Measurements from ENCODE around the gene DIAPH2. TPM values are rescaled to one million over a fixed set of nuclear protein-coding genes. Genes with fewer than 3 reads are reported as not detected.

The DIAPH2 gene
- total RNA-seq, 3 donors from 2014 or later, result 27.4 to 66.4 (median 30.8) TPM

GRCh38 chrX:97330151-97330550 lies 645.5 kb downstream of the DIAPH2 start:
- intact Hi-C loops (cut with DNase I; ENCODE audit: low total_unique reads), result no loop called here

GRCh38 chrX:97332963-97333362 lies 648.3 kb downstream of the DIAPH2 start:
- H3K9me3 ChIP-seq, result no peaks in the 10 kb centered on the region
- DNase-seq (ENCODE audit: low spot score in 2 of 2), result no peak
- intact Hi-C loops (cut with DNase I; ENCODE audit: low total_unique reads), result no loop called here
- H3K36me3 ChIP-seq, result no peaks in the 10 kb centered on the region
- TF ChIP-seq, protein P1, sequence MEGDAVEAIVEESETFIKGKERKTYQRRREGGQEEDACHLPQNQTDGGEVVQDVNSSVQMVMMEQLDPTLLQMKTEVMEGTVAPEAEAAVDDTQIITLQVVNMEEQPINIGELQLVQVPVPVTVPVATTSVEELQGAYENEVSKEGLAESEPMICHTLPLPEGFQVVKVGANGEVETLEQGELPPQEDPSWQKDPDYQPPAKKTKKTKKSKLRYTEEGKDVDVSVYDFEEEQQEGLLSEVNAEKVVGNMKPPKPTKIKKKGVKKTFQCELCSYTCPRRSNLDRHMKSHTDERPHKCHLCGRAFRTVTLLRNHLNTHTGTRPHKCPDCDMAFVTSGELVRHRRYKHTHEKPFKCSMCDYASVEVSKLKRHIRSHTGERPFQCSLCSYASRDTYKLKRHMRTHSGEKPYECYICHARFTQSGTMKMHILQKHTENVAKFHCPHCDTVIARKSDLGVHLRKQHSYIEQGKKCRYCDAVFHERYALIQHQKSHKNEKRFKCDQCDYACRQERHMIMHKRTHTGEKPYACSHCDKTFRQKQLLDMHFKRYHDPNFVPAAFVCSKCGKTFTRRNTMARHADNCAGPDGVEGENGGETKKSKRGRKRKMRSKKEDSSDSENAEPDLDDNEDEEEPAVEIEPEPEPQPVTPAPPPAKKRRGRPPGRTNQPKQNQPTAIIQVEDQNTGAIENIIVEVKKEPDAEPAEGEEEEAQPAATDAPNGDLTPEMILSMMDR (IDR thresholded peaks at IDR 0.05), result no peak
- no peak for TF ChIP-seq POLR2AphosphoS5 (IDR thresholded peaks at IDR 0.05)
- no peak for TF ChIP-seq POLR2A (IDR thresholded peaks at IDR 0.05)
- H3K27me3 ChIP-seq, result peaks cover 0 to 2% of the 10 kb centered on the region in 2 donors
- H3K27ac ChIP-seq, result no peak overlapping the region
- H3K4me3 ChIP-seq, result no peak overlapping the region
- H3K4me1 ChIP-seq, result no peaks in the 10 kb centered on the region

More at GRCh38 chrX:97330151-97330550, 645.5 kb downstream of the DIAPH2 start:
- H3K27me3 ChIP-seq, result peaks cover 0 to 2% of the 10 kb centered on the region in 2 donors
- H3K4me3 ChIP-seq, result no peak overlapping the region
- no peaks in the 10 kb centered on the region for H3K9me3 ChIP-seq
- H3K36me3 ChIP-seq, result no peaks in the 10 kb centered on the region
- H3K27ac ChIP-seq, result no peak overlapping the region
- H3K4me1 ChIP-seq, result no peaks in the 10 kb centered on the region
- DNase-seq (ENCODE audit: low spot score in 2 of 2), result no peak
- TF ChIP-seq POLR2AphosphoS5 (IDR thresholded peaks at IDR 0.05) (no peak), POLR2A (IDR thresholded peaks at IDR 0.05) (no peak)
- TF ChIP-seq, protein P1 (IDR thresholded peaks at IDR 0.05), result no peak

DNA sequence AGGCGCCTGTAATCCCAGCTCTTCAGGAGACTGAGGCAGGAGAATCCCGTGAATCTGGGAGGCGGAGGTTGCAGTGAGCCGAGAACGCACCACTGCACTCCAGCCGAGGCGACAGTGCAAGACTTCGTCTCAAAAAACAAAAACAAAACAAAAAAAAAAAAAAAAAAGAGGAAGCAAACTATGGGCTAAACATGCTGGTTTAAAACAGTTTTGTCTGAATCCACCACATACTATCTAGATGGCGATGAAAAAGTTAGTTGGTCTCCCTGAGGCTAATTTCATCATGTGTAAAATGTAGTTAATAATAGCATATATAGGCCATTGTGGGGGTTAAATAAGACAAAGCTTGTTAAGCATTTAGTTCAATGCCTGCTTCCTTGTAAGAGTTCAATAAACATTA lies 650.2 kb downstream of the DIAPH2 start:
- H3K4me3 ChIP-seq, result no peak overlapping the region
- H3K27ac ChIP-seq, result no peak overlapping the region
- H3K27me3 ChIP-seq, result peaks cover 0 to 2% of the 10 kb centered on the region in 2 donors
- DNase-seq (ENCODE audit: low spot score in 2 of 2), result no peak
- H3K9me3 ChIP-seq, result no peaks in the 10 kb centered on the region
- no peak for TF ChIP-seq POLR2AphosphoS5 (IDR thresholded peaks at IDR 0.05)
- TF ChIP-seq, protein P1 (IDR thresholded peaks at IDR 0.05), result no peak
- no peak for TF ChIP-seq POLR2A (IDR thresholded peaks at IDR 0.05)
- H3K36me3 ChIP-seq, result no peaks in the 10 kb centered on the region
- intact Hi-C loops (cut with DNase I; ENCODE audit: low total_unique reads), result no loop called here
- H3K4me1 ChIP-seq, result no peaks in the 10 kb centered on the region

GRCh38 chrX:97344724-97345123 lies 660.1 kb downstream of the DIAPH2 start:
- H3K27ac ChIP-seq, result no peak overlapping the region
- no peaks in the 10 kb centered on the region for H3K9me3 ChIP-seq
- DNase-seq (ENCODE audit: low spot score in 2 of 2), result no peak
- TF ChIP-seq, protein P1 (IDR thresholded peaks at IDR 0.05), result no peak
- TF ChIP-seq POLR2A (IDR thresholded peaks at IDR 0.05), result no peak
- TF ChIP-seq POLR2AphosphoS5 (IDR thresholded peaks at IDR 0.05), result no peak
- H3K27me3 ChIP-seq, result peaks cover 0 to 31% of the 10 kb centered on the region in 2 donors
- H3K36me3 ChIP-seq, result no peaks in the 10 kb centered on the region
- intact Hi-C loops (cut with DNase I; ENCODE audit: low total_unique reads), result no loop called here
- H3K4me1 ChIP-seq, result no peaks in the 10 kb centered on the region
- H3K4me3 ChIP-seq, result no peak overlapping the region

- H3K27ac ChIP-seq, result no peak overlapping the region
- H3K4me3 ChIP-seq, result no peak overlapping the region
- no peaks in the 10 kb centered on the region for H3K9me3 ChIP-seq
- DNase-seq (ENCODE audit: low spot score in 2 of 2), result no peak
- H3K4me1 ChIP-seq, result no peaks in the 10 kb centered on the region
- no peak for TF ChIP-seq POLR2A (IDR thresholded peaks at IDR 0.05)
- TF ChIP-seq POLR2AphosphoS5 (IDR thresholded peaks at IDR 0.05), result no peak
- TF ChIP-seq, protein P1 (IDR thresholded peaks at IDR 0.05), result no peak
- H3K27me3 ChIP-seq, result peaks cover 0 to 26% of the 10 kb centered on the region in 2 donors
- H3K36me3 ChIP-seq, result no peaks in the 10 kb centered on the region
- intact Hi-C loops (cut with DNase I; ENCODE audit: low total_unique reads), result no loop called here
Observed at GRCh38 chrX:97358941-97359340, 674.3 kb downstream of the DIAPH2 start.

Measured in breast epithelium (tissue), 4 donors.